BLaER1 (cell line): ENCODE results near the gene PCK2.

ENCODE experiments used
- H3K27ac ChIP-seq: shearing (Covaris generic); formaldehyde crosslinking; 2 replicates; pipeline ENCODE4 v1.8.1; 2022
- H3K27me3 ChIP-seq: shearing (Covaris generic); formaldehyde crosslinking; 2 replicates; pipeline ENCODE4 v1.8.1; 2022
- H3K36me3 ChIP-seq: shearing (Covaris generic); formaldehyde crosslinking; 2 replicates; pipeline ENCODE4 v1.8.1; 2022
- H3K4me1 ChIP-seq: shearing (Covaris generic); formaldehyde crosslinking; 2 replicates; pipeline ENCODE4 v1.8.1; 2022
- H3K4me2 ChIP-seq: shearing (Covaris generic); formaldehyde crosslinking; 2 replicates; pipeline ENCODE4 v1.8.1; 2022
- H3K4me3 ChIP-seq: shearing (Covaris generic); formaldehyde crosslinking; 2 replicates; pipeline ENCODE4 v1.8.1; 2022
- H3K9ac ChIP-seq: shearing (Covaris generic); formaldehyde crosslinking; 2 replicates; pipeline ENCODE4 v1.8.1; 2022
- H3K9me3 ChIP-seq: shearing (Covaris generic); formaldehyde crosslinking; 2 replicates; pipeline ENCODE4 v1.8.1; 2022
- H4K20me1 ChIP-seq: shearing (Covaris generic); formaldehyde crosslinking; 2 replicates; pipeline ENCODE4 v1.8.1; 2022
- Cebpa-rat ChIP-seq: shearing (Covaris generic); IDR thresholded peaks from 2 replicates; pipeline ENCODE4 v1.8.1; 2022

PCK2 gene

GRCh38 chr14:24060984-24061913 lies 32.9 kb upstream of the PCK2 start:
- Histone ChIP-seq H3K36me3 (no peaks in the 10 kb centered on the region), H3K27ac (no peak overlapping the region), H3K4me2 (no peak overlapping the region), H3K4me3 (no peak overlapping the region), H3K9ac (no peak overlapping the region), H4K20me1 (no peaks in the 10 kb centered on the region), H3K9me3 (no peaks in the 10 kb centered on the region), H3K27me3 (no peaks in the 10 kb centered on the region), H3K4me1 (peaks cover 10% of the 10 kb centered on the region)
- TF ChIP-seq Cebpa-rat: no peak

DNA sequence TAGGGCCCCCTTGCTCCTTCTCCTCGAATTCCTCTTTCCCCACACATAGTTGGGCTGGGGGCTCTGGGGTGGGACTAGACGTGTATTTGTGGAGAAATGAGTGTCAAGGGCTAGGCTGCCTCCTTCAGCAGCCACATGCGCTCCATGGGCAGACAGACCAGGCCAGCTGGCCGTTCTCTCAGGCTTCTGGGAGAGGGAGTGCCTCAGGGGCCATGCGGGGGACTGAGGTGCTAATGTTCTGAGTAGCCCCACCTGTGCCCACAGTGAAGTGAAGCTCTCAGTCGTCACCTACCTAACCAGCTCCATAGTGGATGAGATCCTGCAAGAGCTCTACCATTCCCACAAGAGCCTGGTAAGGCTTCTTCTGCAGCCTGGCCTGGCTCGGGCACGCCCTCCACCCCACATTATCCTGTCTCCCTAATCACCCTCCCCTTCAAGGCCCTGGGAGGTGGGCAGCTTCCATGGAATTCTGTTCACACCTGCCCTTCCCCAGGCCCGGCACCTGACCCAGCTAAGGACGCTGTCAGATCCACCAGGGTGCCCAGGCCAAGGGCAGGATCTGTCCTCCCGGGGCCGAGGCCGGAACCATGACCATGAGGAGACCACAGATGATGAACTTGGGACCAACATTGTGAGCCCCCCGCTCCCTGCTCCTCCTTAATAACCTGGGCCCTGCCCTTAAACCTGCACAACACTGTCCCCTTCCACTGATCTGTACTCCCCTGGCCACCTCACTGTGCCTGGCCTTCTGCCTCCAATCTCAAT lies 31.7 kb upstream of the PCK2 start:
- Histone ChIP-seq H3K9me3 (no peaks in the 10 kb centered on the region), H3K36me3 (no peaks in the 10 kb centered on the region), H3K27me3 (no peaks in the 10 kb centered on the region), H3K27ac (no peak overlapping the region), H4K20me1 (no peaks in the 10 kb centered on the region), H3K9ac (no peak overlapping the region), H3K4me3 (no peak overlapping the region), H3K4me2 (no peak overlapping the region), H3K4me1 (no peaks in the 10 kb centered on the region)
- no peak for TF ChIP-seq Cebpa-rat

GRCh38 chr14:24063263-24063836 lies 30.8 kb upstream of the PCK2 start:
- Histone ChIP-seq H3K4me1 (peaks cover 8% of the 10 kb centered on the region), H3K9me3 (no peaks in the 10 kb centered on the region), H3K27ac (no peak overlapping the region), H3K36me3 (no peaks in the 10 kb centered on the region), H4K20me1 (no peaks in the 10 kb centered on the region), H3K27me3 (no peaks in the 10 kb centered on the region), H3K4me2 (no peak overlapping the region), H3K9ac (no peak overlapping the region), H3K4me3 (no peak overlapping the region)
- TF ChIP-seq Cebpa-rat: no peak

GRCh38 chr14:24064091-24064795 lies 29.9 kb upstream of the PCK2 start:
- no peak overlapping the region for H3K27ac ChIP-seq
- H3K4me2 ChIP-seq: 0 out of 2 replicates have a peak overlapping the region, but pooled peaks have one; percentile 14
- H3K4me3 ChIP-seq: no peak overlapping the region
- no peaks in the 10 kb centered on the region for H4K20me1 ChIP-seq
- no peaks in the 10 kb centered on the region for H3K9me3 ChIP-seq
- H3K4me1 ChIP-seq: peaks cover 17% of the 10 kb centered on the region
- no peak for TF ChIP-seq Cebpa-rat
- H3K36me3 ChIP-seq: no peaks in the 10 kb centered on the region
- no peak overlapping the region for H3K9ac ChIP-seq
- H3K27me3 ChIP-seq: no peaks in the 10 kb centered on the region

DNA sequence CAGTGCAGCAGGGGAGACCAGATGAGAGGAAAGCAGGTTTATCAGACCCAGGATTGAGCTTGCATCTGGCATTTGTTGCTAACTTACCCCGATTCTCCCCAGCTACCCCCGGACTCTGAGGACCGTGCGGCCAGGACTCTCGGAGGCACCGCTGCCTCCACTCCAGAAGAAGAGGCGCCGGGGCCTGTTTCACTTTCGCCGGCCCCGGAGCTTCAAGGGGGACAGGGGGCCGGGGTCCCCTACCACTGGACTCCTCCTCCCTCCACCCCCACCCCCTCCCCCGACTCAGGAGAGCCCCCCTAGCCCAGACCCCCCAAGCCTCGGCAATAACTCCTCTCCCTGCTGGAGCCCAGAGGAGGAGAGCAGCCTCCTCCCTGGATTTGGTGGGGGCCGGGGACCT lies 29.3 kb upstream of the PCK2 start:
- H3K9ac ChIP-seq: no peak overlapping the region
- H3K4me1 ChIP-seq: peaks cover 23% of the 10 kb centered on the region
- H3K4me2 ChIP-seq: no peak overlapping the region
- H3K36me3 ChIP-seq: no peaks in the 10 kb centered on the region
- TF ChIP-seq Cebpa-rat: no peak
- H3K4me3 ChIP-seq: no peak overlapping the region
- no peak overlapping the region for H3K27ac ChIP-seq
- no peaks in the 10 kb centered on the region for H3K9me3 ChIP-seq
- no peaks in the 10 kb centered on the region for H3K27me3 ChIP-seq
- H4K20me1 ChIP-seq: no peaks in the 10 kb centered on the region

DNA sequence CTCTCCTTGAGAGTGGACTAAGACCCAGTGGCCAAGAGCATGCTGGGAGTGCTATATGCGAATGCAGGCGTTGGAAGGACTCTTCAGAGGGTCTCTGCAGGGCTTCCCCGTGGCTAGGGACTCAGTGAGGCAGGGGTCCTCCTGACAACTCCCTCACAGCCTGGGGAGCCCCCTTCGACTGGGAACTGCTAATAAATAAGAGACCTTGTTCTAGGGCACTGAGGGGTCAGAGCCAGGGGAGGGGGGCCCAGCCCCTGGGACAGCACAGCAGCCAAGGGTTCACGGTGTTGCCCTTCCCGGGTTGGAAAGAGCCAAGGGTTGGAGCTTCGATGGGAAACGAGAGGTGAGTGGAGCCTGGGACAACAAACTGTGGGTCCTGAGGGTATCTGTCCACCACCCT lies 28.7 kb upstream of the PCK2 start:
- Histone ChIP-seq H3K9me3 (no peaks in the 10 kb centered on the region), H3K9ac (no peak overlapping the region), H3K27me3 (no peaks in the 10 kb centered on the region), H3K36me3 (no peaks in the 10 kb centered on the region), H3K4me2 (no peak overlapping the region), H3K4me1 (peaks cover 23% of the 10 kb centered on the region), H3K4me3 (no peak overlapping the region), H4K20me1 (no peaks in the 10 kb centered on the region), H3K27ac (no peak overlapping the region)
- no peak for TF ChIP-seq Cebpa-rat

DNA sequence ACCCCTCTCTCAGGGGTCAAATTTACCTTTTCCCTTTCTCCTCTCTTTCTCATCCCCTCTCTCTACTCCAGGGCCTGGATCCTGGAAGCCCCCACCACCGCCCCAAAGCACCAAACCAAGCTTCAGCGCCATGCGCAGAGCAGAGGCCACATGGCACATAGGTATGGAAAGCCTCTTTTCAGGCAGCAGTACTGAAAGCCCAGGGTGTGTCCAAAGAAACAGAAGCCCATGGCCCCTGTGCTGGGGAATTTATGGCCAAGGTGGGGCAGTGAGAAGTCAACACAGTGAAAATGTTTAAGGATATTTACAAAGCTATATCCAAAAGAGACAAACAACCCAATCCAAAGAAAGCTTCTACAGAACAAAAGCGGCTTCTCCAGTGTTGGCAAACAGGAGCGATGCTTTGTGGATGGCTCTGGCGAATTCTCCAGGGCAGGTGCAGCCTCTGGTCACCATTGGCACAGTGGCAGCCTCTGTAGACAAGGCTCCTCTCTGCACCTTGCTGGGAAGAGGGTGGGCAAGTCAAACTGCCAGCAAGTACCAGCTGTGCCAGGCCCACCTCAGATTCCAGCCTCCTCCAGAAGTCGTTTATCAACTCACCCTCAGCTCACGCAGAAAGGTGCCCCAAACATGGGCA lies 27.5 kb upstream of the PCK2 start:
- peaks cover 23% of the 10 kb centered on the region for H3K4me1 ChIP-seq
- no peaks in the 10 kb centered on the region for H3K27me3 ChIP-seq
- H4K20me1 ChIP-seq: no peaks in the 10 kb centered on the region
- H3K36me3 ChIP-seq: no peaks in the 10 kb centered on the region
- H3K9ac ChIP-seq: no peak overlapping the region
- TF ChIP-seq Cebpa-rat: no peak
- H3K9me3 ChIP-seq: no peaks in the 10 kb centered on the region
- H3K4me3 ChIP-seq: no peak overlapping the region
- H3K27ac ChIP-seq: no peak overlapping the region
- H3K4me2 ChIP-seq: no peak overlapping the region

DNA sequence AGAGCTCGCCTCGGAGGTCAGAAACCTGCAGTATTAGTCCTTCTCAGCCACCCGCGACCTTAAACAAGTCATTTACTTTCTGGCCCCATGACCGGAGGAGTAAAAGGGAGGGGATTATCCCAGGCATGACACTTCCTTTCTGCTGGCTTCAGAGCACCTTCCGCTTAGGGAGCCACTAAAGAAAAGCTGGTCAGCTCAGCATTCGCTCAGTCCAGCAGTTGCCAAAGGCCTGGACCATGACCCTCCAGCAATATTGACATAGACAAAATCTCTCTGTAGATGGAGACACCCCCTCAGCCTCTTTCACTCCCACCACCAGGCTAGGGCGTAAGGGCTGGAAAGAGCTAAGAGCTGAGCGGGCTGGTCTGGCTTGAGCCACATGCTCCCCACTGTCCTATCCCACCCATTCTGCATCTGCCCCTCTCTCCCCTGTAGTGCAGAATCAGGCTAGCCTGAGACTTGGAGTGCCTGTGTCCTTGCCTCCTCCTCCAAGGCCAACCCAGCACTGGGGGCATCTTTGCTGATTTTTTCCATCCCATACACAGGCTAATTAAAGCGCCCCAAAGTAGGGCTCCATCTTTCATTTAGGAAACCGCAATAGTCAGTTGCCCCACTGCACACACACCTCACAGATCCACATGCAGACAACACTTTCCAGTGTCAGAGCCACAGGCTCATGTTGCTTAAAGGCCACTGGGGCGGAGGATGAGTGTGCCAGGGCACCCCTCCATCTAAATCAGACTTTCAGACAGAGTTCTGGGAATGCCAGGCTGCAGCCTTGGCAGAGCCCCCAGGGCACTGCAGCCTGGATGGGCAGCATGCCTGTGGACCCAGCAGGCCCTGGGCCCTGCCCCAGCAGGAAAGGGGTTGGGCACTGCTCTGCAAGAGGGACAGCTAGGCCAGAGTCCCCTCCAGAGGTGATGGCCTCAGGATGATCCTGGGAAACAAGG lies 26.7 kb upstream of the PCK2 start:
- H3K4me2 ChIP-seq: no peak overlapping the region
- H3K27me3 ChIP-seq: no peaks in the 10 kb centered on the region
- no peak overlapping the region for H3K9ac ChIP-seq

More for the DNA sequence above, 26.7 kb upstream of the PCK2 start:
- H3K36me3 ChIP-seq: no peaks in the 10 kb centered on the region
- H3K9me3 ChIP-seq: no peaks in the 10 kb centered on the region
- no peak for TF ChIP-seq Cebpa-rat
- H3K27ac ChIP-seq: no peak overlapping the region
- H3K4me1 ChIP-seq: peaks cover 25% of the 10 kb centered on the region
- no peaks in the 10 kb centered on the region for H4K20me1 ChIP-seq
- H3K4me3 ChIP-seq: no peak overlapping the region
